GM10248 (cell line): ENCODE measurements around the gene FOXI1.

Experiments used
- CTCF ChIA-PET: fragments of 300-600 bp; sonication (Branson Sonifier 250); formaldehyde crosslinking; extraction: SDS; loops from one replicate; lab custom pipeline; 2021; ENCODE audit warnings: antibody characterized with exemption; lab: Yijun Ruan, JAX
- POLR2A ChIA-PET: fragments of 350-650 bp; sonication (Branson Sonifier 250); formaldehyde crosslinking; extraction: SDS; loops from one replicate; lab custom pipeline; 2020; ENCODE audit warnings: antibody characterized with exemption; lab: Yijun Ruan, JAX
- DNase-seq: peaks from one replicate; pipeline ENCODE4 v3.0.0; 2012; ENCODE audit errors: extremely low spot score
- TF ChIP-seq, protein P1 (sequence below): IDR thresholded peaks from 2 replicates; pipeline ENCODE4 v1.5.1; 2012; ENCODE audit warnings: mild to moderate bottlenecking, low read depth; ENCODE audit errors: extremely low read depth, missing control alignments, control extremely low read depth

FOXI1 gene

DNA sequence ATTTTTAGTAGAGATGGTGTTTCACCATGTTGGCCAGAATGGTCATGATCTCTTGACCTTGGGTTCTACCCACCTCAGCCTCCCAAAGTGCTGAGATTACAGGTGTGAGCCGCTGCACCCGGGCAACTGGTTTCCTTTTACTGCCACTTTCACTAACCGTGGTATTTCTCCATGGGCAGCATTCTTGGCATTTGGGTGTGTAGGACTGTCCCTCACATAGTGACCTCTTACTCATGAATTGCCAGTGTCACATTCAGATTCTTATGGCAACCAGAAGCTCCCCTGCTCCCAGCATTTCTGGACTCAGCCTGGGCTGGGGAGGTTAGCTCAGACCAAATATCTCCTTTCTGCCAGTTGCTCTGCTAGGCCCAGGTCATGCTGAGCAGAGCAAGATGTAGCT is 50.1 kb downstream of the FOXI1 start:
- TF ChIP-seq, protein P1, sequence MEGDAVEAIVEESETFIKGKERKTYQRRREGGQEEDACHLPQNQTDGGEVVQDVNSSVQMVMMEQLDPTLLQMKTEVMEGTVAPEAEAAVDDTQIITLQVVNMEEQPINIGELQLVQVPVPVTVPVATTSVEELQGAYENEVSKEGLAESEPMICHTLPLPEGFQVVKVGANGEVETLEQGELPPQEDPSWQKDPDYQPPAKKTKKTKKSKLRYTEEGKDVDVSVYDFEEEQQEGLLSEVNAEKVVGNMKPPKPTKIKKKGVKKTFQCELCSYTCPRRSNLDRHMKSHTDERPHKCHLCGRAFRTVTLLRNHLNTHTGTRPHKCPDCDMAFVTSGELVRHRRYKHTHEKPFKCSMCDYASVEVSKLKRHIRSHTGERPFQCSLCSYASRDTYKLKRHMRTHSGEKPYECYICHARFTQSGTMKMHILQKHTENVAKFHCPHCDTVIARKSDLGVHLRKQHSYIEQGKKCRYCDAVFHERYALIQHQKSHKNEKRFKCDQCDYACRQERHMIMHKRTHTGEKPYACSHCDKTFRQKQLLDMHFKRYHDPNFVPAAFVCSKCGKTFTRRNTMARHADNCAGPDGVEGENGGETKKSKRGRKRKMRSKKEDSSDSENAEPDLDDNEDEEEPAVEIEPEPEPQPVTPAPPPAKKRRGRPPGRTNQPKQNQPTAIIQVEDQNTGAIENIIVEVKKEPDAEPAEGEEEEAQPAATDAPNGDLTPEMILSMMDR, result no peak
- ChIA-PET POLR2A (no interaction called here), CTCF (interaction anchor here (0.9 to 1.2 kb wide), 3 partner anchors 17 to 29 kb away, joined by 3 to 6 read pairs (median 3); no protein-coding TSS in a partner anchor)
- DNase-seq, result no peak

GRCh38 chr5:170159101-170159698 is 53.5 kb downstream of the FOXI1 start:
- no peak for DNase-seq
- ChIA-PET POLR2A (no interaction called here), CTCF (no interaction called here)
- TF ChIP-seq, protein P1, result no peak
